ENCODE data around the gene SFTA2.
"Not testable (repeated sequence)": the region's sequence is repeated elsewhere in the genome, so short reads cannot be mapped to it uniquely, and the experiment has no call there.

The SFTA2 gene

DNA sequence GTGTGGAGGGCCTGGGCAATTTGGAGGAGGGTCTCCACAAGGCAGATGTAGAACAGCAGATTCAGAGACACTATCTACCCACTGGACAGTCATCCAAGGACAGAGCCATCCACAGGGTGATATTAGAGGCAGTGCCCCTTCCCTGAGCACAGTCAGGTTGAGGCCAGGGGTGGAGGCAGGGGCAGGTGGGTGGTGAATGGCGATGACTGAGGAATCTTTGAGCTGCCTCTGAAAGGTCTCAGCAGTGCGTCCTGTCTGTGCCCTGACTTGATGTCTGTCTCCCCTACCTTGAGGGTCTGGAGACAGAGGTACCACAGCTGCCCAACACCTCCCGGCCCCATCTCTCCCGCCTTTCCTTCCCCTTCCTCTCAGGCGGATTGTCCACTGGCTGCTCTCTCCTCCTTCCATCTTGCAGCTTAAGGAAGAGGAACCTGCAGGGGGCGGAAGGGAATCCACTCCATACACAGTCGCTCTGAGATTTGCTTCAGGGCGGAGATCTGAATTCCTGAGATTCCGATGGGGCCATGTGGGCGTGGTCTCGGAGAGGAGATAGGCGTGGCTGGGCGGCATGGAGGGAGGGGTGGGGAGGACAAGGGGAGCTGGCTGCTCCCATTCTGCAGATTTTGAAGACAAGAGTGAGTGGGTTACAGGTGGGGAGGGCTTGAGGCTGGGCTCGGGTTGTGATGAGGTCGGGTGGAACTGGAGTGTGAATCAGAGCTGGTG, 10.5 kb upstream of the SFTA2 start:
- peak in 1 of 51 donors; percentile 7 for DNase-seq

DNA sequence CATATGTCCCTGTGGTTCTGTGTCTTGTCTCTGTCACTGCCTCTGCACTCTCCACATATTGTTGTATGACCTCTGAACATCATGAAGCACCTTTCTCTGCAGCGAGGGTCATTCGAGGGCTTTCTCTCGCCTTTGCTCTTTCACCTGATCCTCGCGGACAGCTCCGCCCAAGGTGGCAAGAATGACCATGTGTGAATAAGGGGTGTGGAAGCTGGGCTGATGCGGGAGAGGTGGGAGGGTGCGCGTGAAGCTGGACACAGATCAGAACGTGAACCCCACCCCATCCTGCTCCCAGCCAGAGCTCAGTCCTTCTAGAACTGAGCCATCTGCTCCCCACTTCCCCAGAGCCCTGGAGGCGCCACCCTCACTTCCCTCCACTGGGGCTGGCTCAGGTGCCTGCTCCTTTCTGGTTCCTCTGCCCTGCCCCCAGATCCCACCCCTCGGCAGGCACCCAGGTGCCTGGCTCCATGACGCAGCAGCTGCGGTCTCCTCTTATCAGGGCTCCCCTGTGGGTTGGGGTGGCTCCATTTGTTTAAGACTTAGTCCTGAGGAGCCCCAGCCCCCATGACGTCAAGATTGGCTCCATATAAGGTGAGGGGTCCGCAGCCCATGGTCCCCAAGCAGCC, 8.5 kb upstream of the SFTA2 start, which contains the start of gene MUCL3:
MUCL3 (plus strand) TSS at position 613 of the 626 bp plus-strand sequence. CDS start 27 bp downstream, outside the sequence.
- no peak for DNase-seq

- DNase-seq: no peak
Measured at GRCh38 chr6:30939473-30939872, 7.5 kb upstream of the SFTA2 start.

DNA sequence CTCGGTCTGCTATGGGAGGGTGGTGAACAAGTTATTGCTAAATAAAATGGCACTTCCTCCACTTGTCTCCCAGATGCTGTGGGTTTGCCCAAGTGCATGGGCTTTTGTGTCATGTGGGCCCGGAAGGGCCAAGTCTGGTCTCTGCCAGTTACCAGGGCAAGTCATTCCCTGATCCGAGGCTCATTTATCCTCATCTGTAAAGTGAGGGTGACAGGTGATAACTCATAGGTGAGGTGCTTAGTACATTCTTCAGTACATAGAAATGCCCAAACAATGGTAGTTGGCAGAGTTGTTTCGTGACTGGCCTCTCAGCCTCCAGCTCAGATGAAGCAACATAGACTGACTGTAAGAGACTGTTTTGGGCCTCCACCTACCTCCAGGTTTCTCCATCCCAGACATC, 6.8 kb upstream of the SFTA2 start:
- no peak for DNase-seq

DNA sequence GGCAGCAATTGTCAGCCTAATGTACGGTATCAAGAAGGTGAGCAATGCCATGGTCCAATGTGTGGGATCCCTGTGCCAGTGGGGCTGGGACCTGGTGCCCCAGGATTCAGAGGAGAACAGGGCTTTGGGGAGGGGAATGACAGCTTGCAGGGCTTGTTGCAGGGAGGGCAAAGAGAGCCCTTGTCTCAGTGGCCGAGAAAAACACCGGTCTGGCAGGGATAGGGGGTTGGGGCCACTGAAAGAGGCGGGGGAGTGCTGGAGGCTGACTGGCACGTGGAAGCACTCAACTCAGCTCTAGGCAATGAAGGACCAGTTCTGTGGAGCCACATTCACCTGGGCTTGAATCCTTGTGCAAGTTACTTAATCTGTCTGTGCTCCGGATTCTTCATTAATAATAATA, 5.3 kb upstream of the SFTA2 start:
- DNase-seq: no peak

DNA sequence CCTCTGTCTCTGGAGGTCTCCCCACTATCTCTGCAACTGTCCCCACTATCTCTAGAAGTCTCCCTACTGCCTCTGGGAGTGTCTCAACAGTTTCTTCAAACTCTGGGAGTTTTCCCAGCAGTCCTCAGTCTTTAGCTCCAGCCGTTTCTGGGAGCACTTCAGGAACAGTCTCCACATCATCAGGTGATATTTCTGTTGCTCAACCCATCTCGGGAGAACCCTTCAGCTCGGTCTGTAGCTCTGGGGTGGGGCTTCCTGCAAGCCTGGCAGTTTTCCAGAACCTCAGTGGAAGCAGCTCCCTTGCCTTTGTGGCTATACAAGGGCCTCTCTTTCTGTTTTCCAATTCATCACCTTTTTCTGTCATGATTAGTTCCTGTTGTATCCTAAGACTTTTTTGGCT, 3.0 kb upstream of the SFTA2 start:
- no peak for DNase-seq

DNA sequence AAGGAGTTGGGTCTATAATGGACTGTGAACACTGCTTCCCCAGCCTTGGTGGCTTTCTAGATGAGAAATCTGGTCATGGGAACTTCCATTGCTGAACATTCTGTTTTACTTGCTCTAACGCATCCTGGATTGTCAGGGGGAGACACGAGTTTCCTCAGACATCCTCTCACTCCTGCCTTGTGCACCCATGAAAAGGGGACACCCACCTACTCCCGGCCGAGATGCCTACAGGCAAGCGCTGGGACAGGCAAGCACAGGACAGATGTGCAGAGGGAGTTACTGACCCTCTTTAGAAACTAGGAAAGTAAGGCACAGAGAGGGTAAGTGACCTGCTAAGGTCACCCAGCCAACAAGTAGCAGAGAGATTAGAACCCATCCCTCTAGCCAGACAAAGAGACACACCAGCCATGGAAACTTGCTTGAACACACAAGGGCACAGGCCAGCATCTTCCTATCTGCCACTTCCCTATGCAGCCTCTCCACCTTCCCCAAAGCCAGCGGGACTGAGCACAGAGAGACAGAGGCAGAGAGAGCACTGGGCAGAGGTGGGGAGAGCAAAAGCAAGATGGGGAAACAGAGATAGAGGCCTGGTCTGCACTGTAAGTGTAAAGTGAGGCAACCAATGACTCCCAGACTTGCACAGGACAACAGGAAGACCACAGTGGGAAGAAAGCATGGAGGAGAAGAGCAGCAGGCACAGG, 845 bp upstream of the SFTA2 start:
- no peak for DNase-seq

- DNase-seq: no peak
Measured at GRCh38 chr6:30931272-30931671, 698 bp downstream of the SFTA2 start.

GRCh38 chr6:30930506-30930905, 1.5 kb downstream of the SFTA2 start:
- no peak for DNase-seq

DNA sequence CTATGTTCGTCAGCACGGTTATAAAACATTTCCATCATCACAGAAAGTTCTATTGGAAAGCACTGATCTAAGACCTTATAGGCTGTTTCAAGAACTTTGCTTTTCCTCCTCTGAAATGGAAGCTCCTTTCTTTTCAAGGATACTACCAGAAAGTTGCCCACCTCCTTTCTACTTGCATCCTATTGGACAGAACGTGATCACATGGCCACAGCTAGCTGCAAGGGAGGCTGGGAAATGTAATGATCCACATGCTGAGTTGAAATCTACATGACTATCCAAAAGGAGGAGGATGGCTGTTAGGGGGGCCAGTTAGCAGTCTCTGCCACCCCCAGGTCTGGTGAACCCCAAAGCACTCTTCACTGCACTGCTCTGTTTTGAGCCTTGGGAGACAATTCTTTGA, 3.3 kb downstream of the SFTA2 start:
- no peak for DNase-seq

- DNase-seq: not testable (repeated sequence)
Measured at GRCh38 chr6:30927080-30927479, 4.9 kb downstream of the SFTA2 start.

GRCh38 chr6:30926644-30927043, 5.3 kb downstream of the SFTA2 start:
- no peak for DNase-seq

GRCh38 chr6:30924040-30924627, 7.8 kb downstream of the SFTA2 start:
- not testable (repeated sequence) for DNase-seq

- no peak for DNase-seq
Measured at GRCh38 chr6:30922447-30922852, 9.5 kb downstream of the SFTA2 start.

DNA sequence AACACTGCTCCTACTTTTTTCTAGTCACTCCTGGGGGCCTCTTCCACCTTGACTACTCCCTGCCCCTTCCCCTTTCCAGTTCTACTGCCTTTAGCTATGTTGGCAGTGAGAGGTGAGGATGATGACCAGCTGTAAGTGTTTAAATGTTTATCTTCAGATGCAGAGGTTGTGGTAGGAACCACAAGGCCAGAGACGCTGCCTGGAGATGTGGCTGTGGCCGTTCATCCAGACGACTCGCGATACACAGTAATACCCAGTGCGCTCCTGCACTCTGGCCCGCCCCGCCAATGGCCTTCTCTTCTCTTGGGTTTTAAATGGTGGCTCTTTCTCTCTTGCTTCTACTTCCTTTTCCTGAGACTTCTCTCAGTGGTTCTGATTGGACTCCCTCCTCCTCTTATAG, 13.3 kb downstream of the SFTA2 start:
- no peak for DNase-seq

- DNase-seq: no peak
Measured at GRCh38 chr6:30917487-30917886, 14.5 kb downstream of the SFTA2 start.

- no peak for DNase-seq
Measured at GRCh38 chr6:30917041-30917440, 14.9 kb downstream of the SFTA2 start.

- DNase-seq: peak in 29 of 51 donors; percentile 3 to 78 (median 24)
Measured at GRCh38 chr6:30915591-30915946, 16.4 kb downstream of the SFTA2 start.

DNA sequence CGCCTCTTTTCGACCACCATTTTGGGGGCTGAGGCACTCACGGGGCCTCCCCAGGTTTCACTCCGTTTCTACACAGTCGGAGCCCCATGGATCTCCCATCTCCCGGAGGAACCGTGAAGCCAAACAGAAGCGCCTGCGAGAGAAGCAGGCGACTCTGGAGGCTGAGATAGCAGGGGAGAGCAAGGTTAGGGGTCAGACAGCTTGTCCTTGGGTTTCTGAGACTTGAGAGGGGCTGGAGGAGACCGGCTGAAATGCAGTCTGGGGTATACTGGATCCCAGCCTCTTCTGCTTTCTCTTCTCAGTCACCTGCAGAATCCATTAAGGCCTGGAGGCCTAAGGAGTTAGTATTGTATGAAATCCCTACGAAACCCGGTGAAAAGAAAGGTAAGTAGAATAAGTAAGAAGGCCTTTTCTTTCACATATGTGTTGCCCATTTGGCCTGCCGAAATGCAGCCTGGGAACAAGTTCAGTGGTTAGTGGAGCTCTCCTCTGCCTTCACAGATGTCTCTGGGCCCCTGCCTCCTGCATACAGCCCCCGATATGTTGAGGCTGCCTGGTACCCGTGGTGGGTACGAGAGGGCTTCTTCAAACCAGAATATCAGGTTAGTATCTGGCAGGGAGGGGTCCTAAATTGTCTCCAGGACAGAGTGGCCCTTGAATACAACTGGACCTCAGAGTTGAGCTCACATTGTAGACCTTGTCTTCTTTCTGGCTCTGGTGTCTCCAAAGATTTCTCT, 16.9 kb downstream of the SFTA2 start:
- peak in 13 of 51 donors; percentile 10 to 70 (median 33) for DNase-seq

GRCh38 chr6:30914076-30914853, 17.7 kb downstream of the SFTA2 start, which contains the start of gene VARS2:
Gene VARS2, plus strand, starts transcription at chr6:30914238. Its CDS starts 599 bp downstream, at chr6:30914837.
- peak; percentile 56 to 97 (median 91) for DNase-seq

DNA sequence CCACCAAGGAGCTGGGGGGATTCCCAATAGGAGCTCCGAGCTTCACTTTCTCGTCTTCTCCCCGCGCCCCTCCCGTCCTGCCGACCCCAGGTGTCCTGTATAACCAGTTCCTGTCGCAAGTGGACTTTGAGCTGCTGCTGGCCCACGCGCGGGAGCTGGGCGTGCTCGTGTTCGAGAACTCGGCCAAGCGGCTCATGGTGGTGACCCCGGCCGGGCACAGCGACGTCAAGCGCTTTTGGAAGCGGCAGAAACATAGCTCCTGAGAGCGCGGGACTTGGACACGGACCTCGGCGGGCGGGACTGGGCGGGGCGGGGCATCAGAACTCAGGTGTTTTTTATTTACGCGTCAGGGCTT, 18.3 kb downstream of the SFTA2 start:
- peak in 7 of 51 donors; percentile 46 to 82 (median 69) for DNase-seq

All from hypothalamus (tissue), 51 donors.